ENCODE measurements around the gene ZNF215.
"Not testable (repeated sequence)": the region's sequence is repeated elsewhere in the genome, so short reads cannot be mapped to it uniquely, and the experiment has no call there.

The ZNF215 gene

DNA sequence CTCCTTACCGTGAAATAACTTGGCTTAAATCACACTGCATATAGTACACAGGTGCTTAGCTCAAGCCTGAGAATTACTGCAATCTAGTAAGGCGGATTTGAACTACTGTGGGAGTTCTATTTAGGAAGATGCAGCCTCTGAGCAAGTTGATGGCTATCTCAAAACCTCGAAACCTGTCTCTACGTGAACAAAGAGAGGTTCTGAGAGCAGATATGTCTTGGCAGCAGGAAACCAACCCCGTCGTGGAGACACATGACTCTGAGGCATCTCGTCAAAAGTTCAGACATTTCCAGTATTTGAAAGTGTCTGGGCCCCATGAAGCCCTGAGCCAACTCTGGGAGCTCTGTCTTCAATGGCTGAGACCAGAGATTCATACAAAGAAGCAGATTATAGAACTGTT lies 5.9 kb downstream of the ZNF215 start:
- DNase-seq (ENCODE audit: low read depth in 2 of 2): no peak

DNA sequence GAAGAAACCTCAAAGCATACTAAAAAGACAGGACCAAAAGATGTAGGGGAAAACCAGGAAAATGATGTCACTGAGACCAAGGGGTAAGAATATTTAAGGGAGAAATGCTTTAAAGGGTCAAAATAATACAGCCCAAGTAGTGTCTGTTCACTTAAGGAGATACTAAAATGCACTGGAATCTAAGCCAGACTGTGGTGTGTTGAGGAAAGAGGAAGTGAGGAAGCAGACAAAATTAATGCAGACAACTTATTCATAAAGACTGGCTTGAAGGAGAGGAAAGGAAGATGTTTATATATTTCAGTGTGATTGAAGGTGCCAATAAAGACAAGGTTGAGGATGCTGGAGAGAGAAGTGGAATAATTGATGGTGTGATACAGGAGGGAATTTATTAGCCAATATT lies 15.7 kb downstream of the ZNF215 start:
- DNase-seq (ENCODE audit: low read depth in 2 of 2): no peak

DNA sequence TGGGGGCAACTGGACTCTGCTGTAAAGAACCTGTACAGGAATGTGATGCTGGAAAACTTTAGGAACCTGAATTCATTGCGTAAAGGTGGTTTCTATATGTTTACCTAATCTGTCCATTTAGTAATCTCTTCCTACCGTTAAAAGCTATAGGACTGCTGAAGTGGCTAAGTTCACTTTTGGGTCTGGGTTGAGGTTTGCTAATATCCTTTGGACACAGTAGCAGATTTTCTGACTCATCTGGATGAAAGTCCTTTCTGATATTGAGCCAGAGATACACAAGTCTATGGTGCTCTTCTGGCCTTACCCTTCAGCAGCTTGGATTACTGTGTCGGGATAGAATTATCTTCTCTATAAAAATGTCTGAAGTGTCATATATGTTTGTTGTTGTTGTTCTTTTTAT lies 16.9 kb downstream of the ZNF215 start:
- DNase-seq (ENCODE audit: low read depth in 2 of 2): no peak

DNA sequence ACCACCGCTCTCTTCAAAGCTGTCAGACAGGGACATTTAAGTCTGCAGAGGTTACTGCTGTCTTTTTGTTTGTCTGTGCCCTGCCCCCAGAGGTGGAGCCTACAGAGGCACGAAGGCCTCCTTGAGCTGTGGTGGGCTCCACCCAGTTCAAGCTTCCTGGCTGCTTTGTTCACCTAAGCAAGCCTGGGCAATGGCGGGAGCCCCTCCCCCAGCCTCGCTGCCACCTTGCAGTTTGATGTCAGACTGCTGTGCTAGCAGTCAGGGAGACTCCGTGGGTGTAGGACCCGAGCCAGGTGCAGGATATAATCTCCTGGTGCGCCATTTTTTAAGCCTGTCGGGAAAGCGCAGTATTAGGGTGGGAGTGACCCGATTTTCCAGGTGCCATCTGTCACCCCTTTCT lies 28.0 kb downstream of the ZNF215 start:
- DNase-seq (ENCODE audit: low read depth in 2 of 2): not testable (repeated sequence)

DNA sequence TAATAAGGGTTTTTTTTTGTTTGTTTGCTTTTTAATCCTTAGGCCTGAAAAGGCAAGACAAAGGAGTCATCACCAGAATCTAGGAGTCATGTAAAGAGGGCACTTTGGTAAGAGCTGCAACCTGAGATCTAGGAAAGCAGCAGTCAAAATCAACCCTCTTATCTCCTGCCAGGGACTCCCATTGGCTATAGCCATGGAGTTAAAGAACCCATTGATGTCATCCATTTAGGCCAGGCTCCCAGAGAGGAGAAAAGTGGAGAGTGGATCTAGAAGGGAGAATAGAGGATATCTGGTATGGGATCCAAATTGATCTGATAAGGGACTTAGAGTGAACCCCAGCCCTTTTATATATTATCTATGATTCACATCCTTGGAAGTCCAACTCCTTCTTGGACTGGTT lies 35.9 kb downstream of the ZNF215 start:
- DNase-seq (ENCODE audit: low read depth in 2 of 2): no peak

DNA sequence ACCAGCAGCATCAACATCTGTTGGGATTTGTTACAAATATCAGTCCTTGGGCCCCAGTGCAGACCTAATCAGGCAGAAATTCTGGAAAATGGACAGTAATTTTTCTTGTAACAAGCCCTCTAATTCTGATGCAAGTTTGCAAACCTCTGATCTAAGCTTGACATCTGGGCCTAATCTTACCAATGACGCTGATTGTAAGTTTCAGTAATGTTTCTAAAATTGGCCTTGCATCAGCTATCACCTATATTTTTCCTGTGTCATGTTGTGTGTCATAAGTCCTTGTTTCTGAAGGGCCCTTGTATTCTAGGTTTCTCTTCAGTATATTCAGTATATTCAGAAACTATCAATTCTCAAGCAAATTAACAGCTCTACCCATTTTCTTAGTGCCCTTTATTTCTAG lies 36.4 kb downstream of the ZNF215 start:
- no peak for DNase-seq (ENCODE audit: low read depth in 2 of 2)

DNA sequence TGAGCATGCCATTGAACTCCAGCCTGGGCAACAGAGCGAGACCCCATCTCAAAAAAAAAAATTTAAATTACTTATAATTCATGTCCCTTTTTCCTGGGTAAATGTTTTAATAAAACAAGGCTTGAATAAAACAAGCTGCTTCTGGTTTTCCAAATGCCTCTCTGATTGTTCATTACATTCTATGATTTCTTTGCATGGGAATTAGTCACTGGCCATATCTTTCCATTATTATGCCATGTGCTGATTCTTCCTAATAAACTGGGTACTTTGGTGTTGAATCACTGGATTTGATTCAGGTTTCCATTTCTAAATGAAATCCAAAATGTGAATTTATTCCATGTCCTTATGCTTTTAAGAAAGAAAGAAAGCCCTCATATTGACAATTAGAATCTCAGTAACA lies 42.6 kb downstream of the ZNF215 start:
- DNase-seq (ENCODE audit: low read depth in 2 of 2): no peak

DNA sequence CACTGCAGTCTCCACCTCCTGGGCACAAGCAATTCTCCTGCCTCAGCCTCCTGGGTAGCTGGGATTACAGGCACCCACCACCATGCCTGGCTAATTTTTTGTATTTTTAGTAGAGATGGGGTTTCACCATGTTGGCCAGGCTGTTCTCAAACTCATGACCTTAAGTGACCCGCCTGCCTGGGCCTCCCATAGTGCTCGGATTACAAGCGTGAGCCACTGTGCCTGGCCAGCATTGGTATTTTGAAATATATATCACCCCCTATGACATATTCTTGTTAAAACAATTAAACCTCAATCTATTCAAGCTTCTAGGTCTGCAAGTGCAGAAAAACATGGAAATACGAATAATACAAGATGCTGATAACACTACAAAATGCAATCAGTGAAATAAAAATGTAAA lies 43.6 kb downstream of the ZNF215 start:
- DNase-seq (ENCODE audit: low read depth in 2 of 2): not testable (repeated sequence)

DNA sequence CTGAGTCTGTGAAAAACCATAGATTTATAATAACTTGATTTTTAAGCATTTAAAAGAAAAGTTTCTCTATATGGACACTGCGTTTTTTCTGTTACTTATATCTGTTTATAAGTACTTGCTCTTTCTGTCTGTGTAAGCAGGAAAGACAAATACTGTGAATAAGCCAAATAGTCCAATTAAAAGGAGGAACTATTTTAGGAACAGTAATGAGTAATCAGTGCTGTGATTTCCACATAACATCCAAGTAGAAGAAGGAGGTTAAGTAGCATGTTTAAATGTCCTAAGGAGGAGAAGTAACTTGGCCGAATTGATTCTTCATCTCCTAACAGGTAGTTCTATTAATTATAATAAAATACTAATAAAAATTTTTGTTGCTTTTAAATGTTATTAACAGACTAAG lies 53.1 kb downstream of the ZNF215 start:
- no peak for DNase-seq (ENCODE audit: low read depth in 2 of 2)

DNA sequence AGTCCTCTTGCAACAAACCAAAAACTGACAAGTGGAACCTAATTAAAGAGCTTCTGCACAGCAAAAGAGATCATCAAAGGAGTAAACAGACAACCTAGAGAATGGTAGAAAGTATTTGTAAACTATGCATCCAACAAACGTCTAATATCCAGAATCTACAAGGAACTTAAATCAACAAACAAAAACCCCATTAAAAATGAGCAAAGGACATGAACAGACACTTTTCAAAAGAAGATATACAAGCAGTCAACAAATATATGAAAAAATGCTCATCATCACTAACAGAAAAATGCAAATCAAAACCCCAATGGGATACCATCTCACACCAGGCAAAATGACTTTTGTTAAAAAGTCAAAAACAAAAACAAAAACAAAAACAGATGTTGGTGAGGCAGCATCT lies 60.3 kb downstream of the ZNF215 start:
- DNase-seq (ENCODE audit: low read depth in 2 of 2): no peak

DNA sequence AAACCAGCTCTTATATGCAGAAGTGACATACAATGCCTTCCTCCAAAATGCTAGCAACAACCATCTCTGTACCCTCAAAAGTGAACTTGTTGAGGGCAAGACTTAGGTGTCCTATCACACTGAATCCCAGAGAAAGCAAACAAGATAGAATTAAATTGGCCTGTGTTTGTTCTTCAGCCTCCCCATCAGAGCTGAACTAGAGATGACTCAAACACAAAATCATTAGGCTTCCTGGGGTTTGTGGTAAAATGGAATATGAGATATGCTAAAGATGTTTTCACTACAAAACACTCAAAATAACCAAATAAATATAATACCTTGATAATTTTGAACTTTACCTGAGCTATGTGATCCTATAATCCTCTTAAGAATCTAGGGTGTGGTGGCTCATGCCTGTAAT lies 62.3 kb downstream of the ZNF215 start:
- no peak for DNase-seq (ENCODE audit: low read depth in 2 of 2)

DNA sequence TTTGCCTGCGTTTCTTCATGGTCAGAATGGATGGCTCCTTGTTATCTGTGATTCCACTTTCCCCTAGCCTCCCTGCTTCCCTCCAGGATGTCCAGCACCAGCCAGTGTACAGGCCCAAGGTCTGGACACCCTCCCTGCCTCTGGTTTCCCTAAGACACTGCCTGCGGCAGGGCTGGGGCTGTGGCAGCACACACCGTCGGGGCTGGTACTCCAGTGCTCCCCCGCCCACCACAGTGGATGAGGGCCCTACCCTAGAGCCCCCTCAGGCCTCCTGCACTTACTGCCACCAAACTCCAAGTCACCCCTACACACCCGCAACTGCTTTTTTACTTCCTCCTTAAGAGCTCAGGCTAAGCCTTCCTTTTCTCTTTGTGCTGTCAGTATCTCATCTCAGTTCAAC lies 65.0 kb downstream of the ZNF215 start:
- DNase-seq (ENCODE audit: low read depth in 2 of 2): no peak

DNA sequence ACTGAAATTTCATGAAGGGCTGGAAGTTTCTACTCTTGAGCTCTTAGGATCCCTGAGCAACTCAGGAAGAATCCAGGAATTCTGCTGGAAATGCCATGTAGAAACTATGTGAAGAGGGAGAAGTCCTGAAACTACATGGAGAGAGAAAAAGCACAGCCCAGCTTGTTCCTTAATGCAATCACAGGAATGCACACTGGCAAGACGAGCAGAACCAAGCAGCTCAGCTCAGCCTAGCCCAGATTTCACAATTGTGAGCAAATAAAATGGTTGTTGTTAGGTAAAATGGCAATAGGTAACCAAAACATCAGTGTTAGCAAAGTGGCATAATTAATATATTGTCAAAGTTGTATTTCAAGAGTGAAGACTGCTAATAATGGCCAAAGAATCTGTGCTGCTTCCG lies 65.8 kb downstream of the ZNF215 start:
- no peak for DNase-seq (ENCODE audit: low read depth in 2 of 2)

DNA sequence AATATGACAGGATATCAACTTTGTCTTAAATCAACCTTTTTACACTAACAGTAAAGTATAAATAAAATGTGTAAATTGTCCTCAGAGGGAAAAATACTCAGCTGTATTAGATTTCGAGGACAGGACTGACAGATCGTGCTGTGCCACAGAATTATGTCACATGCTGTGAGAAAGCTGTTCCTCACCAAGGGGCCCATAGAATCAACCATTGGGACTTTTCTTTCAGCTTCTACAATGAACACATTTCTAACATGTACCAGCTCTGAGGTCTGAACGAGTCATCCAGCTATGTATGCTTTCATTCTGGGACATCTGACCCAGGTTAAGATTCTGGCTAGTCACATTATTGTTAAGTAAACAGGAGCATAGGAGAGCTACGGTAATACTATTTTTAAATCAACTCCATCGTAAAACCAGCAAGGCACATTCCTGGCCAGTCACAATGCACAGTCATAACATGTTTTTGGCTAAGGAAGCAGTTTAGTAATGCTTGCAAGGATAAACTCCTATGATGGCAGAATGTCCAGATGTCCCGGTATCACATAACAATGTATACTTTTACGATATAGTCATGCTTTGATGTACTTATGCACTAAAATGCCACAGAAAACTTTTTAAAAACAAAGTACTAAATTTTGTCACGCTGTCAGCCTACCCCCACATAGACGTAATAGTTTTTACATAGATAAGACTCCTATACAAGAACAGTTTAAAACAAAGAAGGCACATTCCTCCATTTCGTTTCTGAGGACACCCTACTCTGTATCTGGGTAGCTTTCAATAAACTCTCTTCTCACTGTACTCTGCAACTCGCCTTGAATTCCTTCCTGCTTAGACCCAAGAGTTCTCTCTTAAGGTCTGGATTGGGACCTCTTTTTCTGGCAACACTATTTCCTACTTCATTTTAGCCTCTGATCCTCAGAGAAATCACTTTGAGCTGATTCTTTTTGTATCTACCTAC lies 66.5 kb downstream of the ZNF215 start:
- no peak for DNase-seq (ENCODE audit: low read depth in 2 of 2)

DNA sequence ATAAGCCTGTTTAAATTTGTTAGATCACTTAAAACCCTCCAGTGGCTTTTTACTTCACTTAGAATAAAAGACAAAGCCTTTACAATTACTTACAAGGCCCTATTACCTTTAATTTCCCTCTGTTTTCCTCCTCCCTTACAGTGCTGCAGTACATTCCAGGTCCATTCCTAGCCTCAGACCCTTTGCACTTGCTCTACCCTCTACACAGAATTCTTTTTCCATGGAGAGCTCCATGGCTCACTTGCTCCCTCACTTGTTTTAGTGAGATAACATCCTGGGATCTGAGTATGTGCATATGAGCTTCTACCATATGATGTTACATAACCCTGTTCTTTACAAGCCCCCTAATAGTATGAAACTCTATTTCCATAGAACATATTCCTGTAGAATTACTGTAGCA lies 69.5 kb downstream of the ZNF215 start:
- no peak for DNase-seq (ENCODE audit: low read depth in 2 of 2)

DNA sequence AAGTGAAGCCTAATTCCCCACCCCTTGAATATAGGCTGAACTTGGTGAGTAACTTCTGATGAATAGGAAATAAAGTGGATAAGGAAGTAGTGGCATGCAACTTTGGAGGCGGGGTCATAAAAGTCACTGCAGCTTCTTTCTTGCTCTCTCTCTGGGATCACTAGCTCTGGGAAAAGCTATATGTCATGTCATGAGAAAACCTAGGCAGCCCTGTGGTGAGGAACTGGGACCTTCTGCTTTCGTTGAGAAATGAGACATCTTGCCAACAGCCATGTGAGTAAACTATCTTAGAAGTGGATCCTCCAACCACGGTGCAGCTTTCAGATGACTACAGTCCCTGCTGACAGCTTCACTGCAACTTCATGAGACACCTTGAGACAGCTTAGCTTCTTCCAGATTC lies 78.3 kb downstream of the ZNF215 start:
- DNase-seq (ENCODE audit: low read depth in 2 of 2): no peak

Measured in activated CD4-positive, alpha-beta T cell treated with anti-CD3 and anti-CD28 coated beads for 24 hours (primary cell).